ENCODE data around the gene MDP1. TPM values are rescaled to one million over a fixed set of nuclear protein-coding genes. Genes with fewer than 3 reads are reported as not detected.

MDP1 gene
- total and polyA plus RNA-seq, 10 of the 15 experiments (the other 5 are each of a cell fraction or from before 2014, with no cell fraction given): 10.4 to 45.8 (median 23.5) TPM

GRCh38 chr14:24261256-24261968, 45.5 kb upstream of the MDP1 start:
- whole genome bisulfite sequencing (ENCODE audit: insufficient coverage, insufficient replicate concordance, low lambda C conversion rate, missing lambda C conversion rate): 82% methylated on average over 20 of the region's 20 CpGs
- Histone ChIP-seq H3K36me3 (ENCODE audit: control insufficient read depth in 2 of 2, insufficient read depth in 2 of 2, low read length in 1 of 2) (no peaks in the 10 kb centered on the region; a peak in 2 of 4 replicates), H3K79me2 (ENCODE audit: control insufficient read depth, insufficient read depth, low read length) (no peaks in the 10 kb centered on the region), H3K4me2 (ENCODE audit: control insufficient read depth, insufficient read depth) (no peak overlapping the region), H3K4me3 (no peak overlapping the region), H3K9me3 (replicated peaks; ENCODE audit: control insufficient read depth, insufficient read depth, low read length) (no peaks in the 10 kb centered on the region), H3K9ac (ENCODE audit: control insufficient read depth, insufficient read depth, low read length) (no peak overlapping the region), H4K20me1 (ENCODE audit: control insufficient read depth, insufficient read depth) (no peaks in the 10 kb centered on the region), H2AFZ (ENCODE audit: control insufficient read depth, low read depth, low read length) (no peak overlapping the region), H3K4me1 (ENCODE audit: control insufficient read depth, insufficient read depth, low read length) (no peaks in the 10 kb centered on the region), H3K27ac (ENCODE audit: control insufficient read depth, insufficient read depth) (no peak overlapping the region), H3K27me3 (replicated peaks in 1 of 2; ENCODE audit: control insufficient read depth in 2 of 2, insufficient read depth in 2 of 2, low read length in 1 of 2) (no peaks in the 10 kb centered on the region)
- SMC1A ChIA-PET (ENCODE audit: uncharacterized antibody, unreplicated experiment): no interaction called here
- POLR2A ChIA-PET: no interaction called here
- TF ChIP-seq RUNX3 (IDR thresholded peaks at IDR 0.05; ENCODE audit: low read length) (no peak), TCF12 (IDR thresholded peaks at IDR 0.05; ENCODE audit: low read depth, low read length) (no peak), MTA2 (IDR thresholded peaks at IDR 0.05; ENCODE audit: low read depth) (no peak)
- TF ChIP-seq, protein P1, sequence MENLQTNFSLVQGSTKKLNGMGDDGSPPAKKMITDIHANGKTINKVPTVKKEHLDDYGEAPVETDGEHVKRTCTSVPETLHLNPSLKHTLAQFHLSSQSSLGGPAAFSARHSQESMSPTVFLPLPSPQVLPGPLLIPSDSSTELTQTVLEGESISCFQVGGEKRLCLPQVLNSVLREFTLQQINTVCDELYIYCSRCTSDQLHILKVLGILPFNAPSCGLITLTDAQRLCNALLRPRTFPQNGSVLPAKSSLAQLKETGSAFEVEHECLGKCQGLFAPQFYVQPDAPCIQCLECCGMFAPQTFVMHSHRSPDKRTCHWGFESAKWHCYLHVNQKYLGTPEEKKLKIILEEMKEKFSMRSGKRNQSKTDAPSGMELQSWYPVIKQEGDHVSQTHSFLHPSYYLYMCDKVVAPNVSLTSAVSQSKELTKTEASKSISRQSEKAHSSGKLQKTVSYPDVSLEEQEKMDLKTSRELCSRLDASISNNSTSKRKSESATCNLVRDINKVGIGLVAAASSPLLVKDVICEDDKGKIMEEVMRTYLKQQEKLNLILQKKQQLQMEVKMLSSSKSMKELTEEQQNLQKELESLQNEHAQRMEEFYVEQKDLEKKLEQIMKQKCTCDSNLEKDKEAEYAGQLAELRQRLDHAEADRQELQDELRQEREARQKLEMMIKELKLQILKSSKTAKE (IDR thresholded peaks at IDR 0.05; ENCODE audit: low read depth, poor library complexity, severe bottlenecking): no peak
- intact Hi-C loops (cut with micrococcal nuclease; ENCODE audit: unreplicated experiment): no loop called here
- no peak for DNase-seq (ENCODE audit: low read depth, low spot score)
- no peak for FAIRE-seq
- CTCF ChIA-PET: interaction anchor here (0.9 to 2.1 kb wide), 4 partner anchors 10 to 47 kb away, joined by 3 to 10 read pairs (median 4); partner anchors contain the start of genes CIDEB and RABGGTA
- no TSS peak for BruUV-seq (replicated peaks)
- no peak for ATAC-seq
- in situ Hi-C loops (cut with MboI): no loop called here
- RAD21 ChIA-PET (ENCODE audit: unreplicated experiment): interaction anchor here (1.0 kb wide), 1 partner anchor 18 kb away, joined by 6 read pairs; no protein-coding TSS in a partner anchor

Measured in GM12878 (cell line).